ENCODE data around the gene OR2V2.
"Not testable (repeated sequence)": the region's sequence is repeated elsewhere in the genome, so short reads cannot be mapped to it uniquely, and the experiment has no call there.

OR2V2 gene

GRCh38 chr5:181118369-181118768 is 29.0 kb upstream of the OR2V2 start:
- no peak for DNase-seq

- no peak for DNase-seq
These were observed 28.3 kb upstream of the OR2V2 start for GRCh38 chr5:181119105-181119504.

DNA sequence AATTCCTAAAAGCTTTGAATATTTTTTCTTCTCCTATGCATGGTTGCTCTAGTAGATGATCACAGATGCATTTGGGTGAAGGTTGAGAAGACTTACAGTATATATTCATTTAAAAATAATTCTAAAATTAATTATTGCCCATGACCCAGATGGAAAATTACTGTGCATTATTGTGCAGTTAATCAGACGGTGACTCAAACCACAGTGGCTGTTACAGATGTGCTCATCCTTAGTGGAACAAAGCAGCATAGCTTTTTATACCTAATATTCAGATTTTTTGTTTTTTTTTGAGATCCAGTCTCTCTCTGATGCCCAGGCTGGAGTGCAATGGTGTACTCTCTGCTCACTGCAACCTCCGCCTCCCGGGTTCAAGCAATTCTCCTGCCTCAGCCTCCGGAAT is 27.1 kb upstream of the OR2V2 start:
- DNase-seq, result no peak

DNA sequence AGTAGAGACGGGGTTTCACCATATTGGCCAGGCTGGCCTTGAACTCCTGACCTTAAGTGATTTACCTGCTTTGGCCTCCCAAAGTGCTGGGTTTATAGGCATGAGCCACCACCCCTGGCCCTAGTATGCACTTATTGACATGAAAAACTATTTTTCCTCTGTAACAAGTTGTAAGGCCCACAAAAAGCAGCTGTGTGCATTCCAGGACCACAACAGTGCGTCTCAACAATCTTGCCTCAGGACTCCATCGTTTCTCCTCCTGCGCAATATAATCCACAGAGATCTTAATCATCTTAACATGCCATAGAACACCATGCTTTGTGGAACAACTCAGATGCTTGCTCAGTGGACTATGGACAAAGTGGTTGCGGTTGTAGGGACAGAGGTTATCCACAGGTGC is 26.6 kb upstream of the OR2V2 start:
- DNase-seq, result no peak

DNA sequence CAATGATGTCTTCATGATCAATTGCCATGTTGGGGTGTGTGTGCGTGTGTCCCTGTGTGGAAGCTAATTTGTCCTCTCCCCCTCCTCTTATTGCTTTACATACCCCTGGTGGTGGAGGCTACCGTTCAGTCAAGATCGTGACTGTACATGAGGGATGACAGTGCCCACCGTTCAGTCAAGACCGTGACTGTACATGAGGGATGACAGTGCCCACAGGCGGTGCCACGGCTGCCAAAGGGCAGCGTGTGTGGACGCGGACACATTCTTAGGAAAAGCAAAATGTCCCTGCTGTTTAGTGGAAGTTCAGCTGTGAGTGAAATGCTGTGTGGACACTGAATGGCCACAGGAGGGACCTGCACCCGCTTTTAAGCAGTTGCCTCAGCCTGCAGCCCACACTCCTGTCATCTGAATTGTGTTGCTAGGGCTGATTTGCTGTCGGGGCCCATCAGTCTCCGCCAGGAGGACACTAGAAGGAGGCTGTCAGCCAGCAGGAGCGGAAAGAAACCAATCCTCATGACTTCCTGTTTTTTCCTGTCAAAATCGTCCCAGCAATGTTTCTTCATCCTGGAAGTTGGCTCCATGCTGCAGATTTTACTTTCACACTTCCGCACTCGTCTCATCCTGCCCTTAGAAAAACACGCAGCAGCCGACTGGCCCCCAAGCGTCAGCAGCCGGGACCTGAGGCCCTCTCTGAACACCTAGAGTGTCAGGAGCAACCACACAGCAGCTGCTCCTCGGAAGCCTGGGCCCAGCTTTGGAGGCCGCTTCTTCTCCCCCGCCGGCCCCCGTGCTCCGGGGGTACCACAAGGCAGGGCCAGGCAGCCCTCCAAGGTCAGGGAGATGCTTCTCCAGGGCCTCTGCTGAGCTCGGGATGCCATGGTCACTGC is 25.5 kb upstream of the OR2V2 start:
- DNase-seq, result no peak

- DNase-seq, result no peak
These were observed 22.9 kb upstream of the OR2V2 start for GRCh38 chr5:181124526-181124925.

- DNase-seq, result no peak
These were observed 20.5 kb upstream of the OR2V2 start for GRCh38 chr5:181126841-181127240.

DNA sequence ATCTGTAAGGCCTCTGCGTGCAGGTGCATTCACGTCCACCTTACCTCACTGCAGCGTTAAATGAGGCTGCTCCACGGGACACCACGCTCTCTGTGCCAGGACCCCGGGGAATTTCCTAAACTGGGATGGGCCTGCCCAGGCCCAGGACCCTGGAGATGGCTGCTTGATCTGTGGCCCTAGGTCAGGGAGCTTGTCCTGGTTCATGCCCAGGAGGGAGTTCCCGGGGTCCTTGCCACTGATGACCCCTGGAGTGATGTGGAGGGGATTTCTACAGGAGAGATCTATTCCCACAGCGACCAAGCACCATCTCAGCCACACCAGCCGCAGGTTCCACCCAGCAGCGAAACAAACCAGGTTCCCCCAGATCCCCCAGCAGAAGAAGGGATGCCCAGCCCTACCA is 19.9 kb upstream of the OR2V2 start:
- DNase-seq, result no peak

DNA sequence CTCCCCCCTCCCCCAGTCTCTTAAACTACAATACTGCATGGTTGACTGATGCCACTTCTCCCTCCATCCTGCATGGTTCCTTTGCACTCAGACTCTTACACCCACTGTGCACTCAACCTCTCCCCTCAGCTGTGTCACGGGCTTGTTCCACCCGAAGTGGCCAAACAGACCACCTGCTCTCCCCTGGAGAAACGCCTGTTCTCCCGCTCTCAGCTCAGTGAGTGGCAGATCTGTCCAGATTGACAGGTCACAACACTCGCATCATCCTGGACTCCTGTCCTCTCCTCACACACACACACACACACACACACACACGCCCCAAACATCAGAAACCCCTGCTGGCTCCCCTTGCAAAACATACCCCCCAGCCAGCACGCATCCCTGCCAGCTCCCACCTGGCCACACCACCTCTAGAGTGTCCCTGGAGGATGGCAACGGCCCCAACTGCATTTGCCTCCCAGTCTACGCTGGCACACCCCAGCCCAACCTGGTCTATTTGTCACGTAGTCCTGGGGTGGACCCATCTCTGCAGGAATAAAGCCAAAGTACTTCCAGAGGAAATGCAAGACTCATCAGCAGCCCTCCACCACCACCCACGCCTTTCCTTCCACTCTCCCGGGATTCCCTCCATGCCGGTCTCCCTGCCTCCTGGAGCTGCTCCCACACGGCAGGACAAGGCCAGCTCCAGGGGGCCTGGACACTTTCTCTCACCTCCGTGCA is 19.3 kb upstream of the OR2V2 start:
- DNase-seq, result no peak

DNA sequence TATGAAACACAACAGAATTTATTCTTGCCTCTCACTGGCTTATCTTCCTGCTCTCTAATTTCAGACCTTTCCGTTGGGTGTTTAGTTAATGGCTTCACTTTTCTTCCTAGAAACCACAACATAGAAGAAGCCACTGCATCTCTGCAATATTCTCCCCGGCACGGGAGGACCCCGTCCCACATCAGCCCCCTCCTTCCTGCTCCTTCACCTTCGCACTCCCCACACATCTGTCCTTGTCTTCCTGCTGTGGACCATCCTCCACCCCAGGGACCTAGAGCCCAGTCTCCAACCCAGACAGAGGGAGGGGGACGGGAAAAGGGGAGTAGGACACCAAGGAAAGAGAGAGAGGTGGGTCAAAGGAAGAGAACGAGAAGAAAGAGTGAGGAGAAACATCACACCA is 17.8 kb upstream of the OR2V2 start:
- DNase-seq, result no peak

DNA sequence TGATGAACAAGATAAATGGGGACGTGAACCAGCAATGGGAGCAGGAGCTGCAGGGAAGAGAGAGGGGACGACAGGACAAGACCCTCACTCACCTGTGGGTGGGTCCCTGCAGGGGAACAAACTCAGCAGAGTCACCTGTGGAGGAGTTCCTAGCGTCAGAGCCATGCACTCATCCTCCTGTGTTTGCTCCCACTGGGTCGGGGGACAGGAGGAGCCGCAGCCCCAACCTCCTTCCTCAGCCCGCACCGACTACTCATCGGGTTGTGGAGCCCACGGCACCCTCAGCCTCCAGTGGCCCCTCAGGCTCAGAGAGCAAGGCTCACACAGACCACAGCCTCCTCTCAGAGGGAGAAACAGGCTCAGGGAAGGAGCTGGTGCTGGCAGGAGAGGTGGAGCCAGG is 17.3 kb upstream of the OR2V2 start:
- not testable (repeated sequence) for DNase-seq

- no peak for DNase-seq
These were observed 16.4 kb upstream of the OR2V2 start, which contains the start of gene OR2V1 for GRCh38 chr5:181130832-181131496. TSS of gene OR2V1 (minus strand) at chr5:181131169. CDS start at chr5:181125304, 5,865 bp downstream.

DNA sequence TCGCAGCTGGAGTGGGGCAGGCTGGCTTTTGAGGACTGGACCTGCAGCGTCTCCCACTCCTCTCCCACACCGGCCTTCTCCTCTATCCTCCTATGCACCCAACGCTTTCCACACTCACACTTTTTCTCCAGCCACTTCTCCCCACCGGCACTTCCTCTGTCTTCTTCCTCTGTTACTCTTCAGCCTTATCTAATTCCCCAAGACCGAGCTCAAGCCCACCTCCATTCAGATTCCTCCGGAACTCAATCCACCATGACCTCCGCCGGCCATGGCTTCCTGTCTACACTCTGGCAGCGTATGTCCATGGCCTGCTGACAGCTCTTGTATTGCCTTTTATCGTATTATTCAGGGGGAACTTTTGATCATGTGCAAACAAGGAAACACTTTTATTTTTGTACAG is 15.9 kb upstream of the OR2V2 start:
- no peak for DNase-seq

GRCh38 chr5:181133083-181133482 is 14.3 kb upstream of the OR2V2 start:
- no peak for DNase-seq

GRCh38 chr5:181133610-181134231 is 13.7 kb upstream of the OR2V2 start:
- no peak for DNase-seq

GRCh38 chr5:181134259-181134658 is 13.1 kb upstream of the OR2V2 start:
- DNase-seq, result no peak

DNA sequence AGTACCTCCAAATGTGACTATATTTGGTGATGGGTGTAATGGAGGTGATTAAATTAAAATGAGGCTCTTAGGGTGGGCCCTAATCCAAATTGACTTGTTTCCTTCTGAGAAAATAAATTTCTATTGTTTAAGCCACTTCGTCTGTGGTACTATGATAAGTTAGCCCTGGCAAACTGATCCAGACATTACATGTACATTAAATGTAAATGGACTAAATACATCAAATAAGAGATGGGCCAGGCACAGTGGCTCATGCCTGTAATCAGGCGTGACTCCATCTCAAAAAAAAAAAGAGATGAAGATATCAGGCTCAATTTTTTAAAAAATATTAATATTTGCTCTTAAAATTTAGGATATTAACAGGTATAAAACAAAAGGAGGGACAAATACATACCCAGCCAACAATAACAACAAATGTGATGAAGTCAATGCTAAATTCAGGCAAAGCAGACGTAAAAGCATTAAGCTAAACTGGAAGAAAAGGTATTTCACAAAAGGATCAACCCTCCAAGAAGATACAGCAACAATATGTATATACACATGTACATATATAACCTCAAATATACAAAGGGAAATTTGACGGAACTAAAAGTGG is 10.9 kb upstream of the OR2V2 start:
- no peak for DNase-seq

DNA sequence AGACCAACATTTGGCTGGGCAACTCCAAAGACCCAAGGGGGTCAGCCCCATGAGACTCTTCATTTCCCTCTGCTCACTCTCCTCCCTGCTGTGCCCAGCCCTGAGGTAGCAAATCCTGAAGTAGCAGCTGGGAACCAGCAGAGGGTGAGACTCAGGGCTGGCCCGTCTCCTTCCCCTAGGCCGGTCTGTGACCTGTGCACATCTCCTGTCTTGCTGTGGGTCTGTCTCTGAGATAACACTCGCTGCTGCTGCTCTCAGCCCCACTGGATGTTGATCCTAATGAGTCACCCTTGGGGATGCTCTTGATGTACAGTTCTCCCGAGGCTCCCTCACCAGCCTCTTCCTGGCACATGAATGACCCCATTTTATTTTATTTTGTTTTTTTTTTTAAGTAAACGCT is 9.1 kb upstream of the OR2V2 start:
- DNase-seq, result no peak

GRCh38 chr5:181140766-181141165 is 6.6 kb upstream of the OR2V2 start:
- no peak for DNase-seq

DNA sequence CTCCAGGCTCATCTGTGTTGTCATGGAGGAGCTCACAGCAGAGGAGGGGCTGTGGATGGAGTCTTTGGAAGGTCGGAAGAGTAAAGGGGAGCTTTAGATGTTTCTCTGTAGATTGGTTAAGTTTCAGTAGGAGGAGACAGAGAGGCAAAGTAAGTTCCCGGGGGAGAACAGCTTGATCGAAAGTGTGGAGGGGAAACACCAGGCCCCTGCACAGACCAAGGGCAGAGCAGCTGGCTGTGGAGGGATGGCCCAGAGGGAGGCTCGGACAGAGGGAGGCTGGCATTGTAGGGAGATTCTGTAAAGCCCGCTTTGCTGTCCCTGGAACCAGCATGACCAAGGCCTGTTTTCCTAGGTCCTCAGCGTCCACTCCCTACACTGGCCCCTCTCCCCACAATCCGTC is 5.3 kb upstream of the OR2V2 start:
- no peak for DNase-seq

DNA sequence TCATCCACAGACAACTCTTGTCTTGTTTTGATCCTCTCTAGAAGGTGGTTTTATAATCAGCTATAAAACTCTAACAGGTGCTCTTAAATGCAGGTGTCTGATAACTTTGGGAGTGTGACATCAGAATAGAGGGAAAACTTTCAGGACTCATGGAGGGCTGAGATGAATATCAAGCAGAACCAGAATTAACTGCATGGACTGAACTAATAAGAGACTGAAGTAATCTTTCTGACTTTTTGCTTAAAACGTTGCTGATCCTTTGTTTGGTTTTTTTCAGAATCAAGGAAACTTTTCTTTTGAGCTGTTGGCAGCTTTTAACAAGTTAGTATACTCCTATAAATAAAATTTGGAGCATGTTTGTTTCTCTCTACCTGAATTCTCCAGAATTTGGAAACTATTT is 2.3 kb upstream of the OR2V2 start:
- no peak for DNase-seq

DNA sequence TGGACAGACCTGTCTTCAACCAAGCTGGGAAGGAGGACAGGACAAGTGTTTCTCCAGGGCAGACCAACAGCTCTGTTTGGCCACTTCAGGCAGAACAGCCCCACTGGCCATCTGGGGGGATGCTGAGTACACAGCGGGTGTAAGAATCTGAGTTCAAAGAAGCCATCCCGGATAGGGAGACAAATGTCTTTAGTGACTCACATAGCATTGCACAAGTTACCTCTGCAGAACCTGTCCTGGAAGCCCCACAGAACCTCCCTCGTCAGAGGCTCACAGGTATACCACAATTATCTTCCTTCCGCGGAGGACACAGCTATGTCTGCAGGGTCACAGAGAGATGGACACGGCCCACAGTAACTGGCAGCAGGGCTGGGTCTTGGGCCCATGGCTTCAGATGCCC is 2.0 kb downstream of the OR2V2 start:
- no peak for DNase-seq
